Heart left ventricle (tissue), 16 donors: ENCODE data around the gene MAPK12. TPM values are rescaled to one million over a fixed set of nuclear protein-coding genes. Genes with fewer than 3 reads are reported as not detected.

Source experiments
- ATAC-seq, 4 donors: fragments of 200-7000 bp; cut with Tn5 transposase; one replicate each; pipeline ENCODE4 v1.9.1; 2020 to 2022; ENCODE audit warnings: moderate library complexity in 4 of 4, mild to moderate bottlenecking in 3 of 4, moderate number of reproducible peaks in 1 of 4
- DNase-seq, 5 donors: peaks; one replicate each; pipeline ENCODE4 v3.0.0-alpha.2; 2020
- H3K27ac ChIP-seq, 12 donors: fragments of 200-600 bp; sonication (generic) in 4 of 12; one replicate each; pipeline versions ENCODE4 v1.5.0 to v1.8.0; 2016 to 2022; ENCODE audit warnings: mild to moderate bottlenecking in 2 of 12
- H3K27me3 ChIP-seq, 9 donors: fragments of 200-600 bp; sonication (generic) in 2 of 9; one replicate each; pipeline versions ENCODE4 v1.5.1 to v1.8.0; 2016 to 2022; ENCODE audit warnings: mild to moderate bottlenecking in 3 of 9
- H3K36me3 ChIP-seq, 9 donors: fragments of 200-600 bp; sonication (generic) in 2 of 9; one replicate each; pipeline versions ENCODE4 v1.5.0 to v1.8.0; 2018 to 2022; ENCODE audit warnings: mild to moderate bottlenecking in 2 of 9
- H3K4me1 ChIP-seq, 12 donors: fragments of 200-600 bp; sonication (generic) in 4 of 12; one replicate each; pipeline versions ENCODE4 v1.5.0 to v1.8.0; 2016 to 2022; ENCODE audit warnings: mild to moderate bottlenecking in 3 of 12
- H3K4me3 ChIP-seq, 12 donors: fragments of 200-600 bp; sonication (generic) in 4 of 12; one replicate each; pipeline versions ENCODE4 v1.5.0 to v1.8.0; 2017 to 2022; ENCODE audit warnings: mild to moderate bottlenecking in 9 of 12, moderate library complexity in 4 of 12
- H3K9me3 ChIP-seq, 12 donors: fragments of 200-600 bp; sonication (generic) in 4 of 12; one replicate each; pipeline versions ENCODE4 v1.5.0 to v1.8.0; 2016 to 2022; ENCODE audit warnings: mild to moderate bottlenecking in 1 of 12
- POLR2A ChIP-seq, 2 donors: fragments of 450-650 bp; IDR thresholded peaks; one replicate each; pipeline ENCODE4 v1.6.1; 2017; ENCODE audit warnings: antibody characterized with exemption in 2 of 2, mild to moderate bottlenecking in 2 of 2, moderate library complexity in 2 of 2
- WGBS, 4 donors: extraction: QIAGEN DNeasy Blood & Tissue Kit in 2 of 4; methylation state at CpG; one replicate each; pipeline versions ENCODE4 v1.1.5 to v1.1.7; 2013 to 2018; 5-methylcytosine and 5-hydroxymethylcytosine counted together
- intact Hi-C, 10 donors: fragments of 100-400 bp; cut with DNase I; formaldehyde crosslinking; loops; one replicate each; pipeline versions ENCODE4 v1.11.1 to v1.14.2; 2022
- polyA plus RNA-seq, 2 donors: library from polyadenylated mRNA; stranded (reverse); fragments of 200-250 nt; gene quantifications; one replicate each; pipeline ENCODE4 v1.2.3, GENCODE V29; 2013
- total RNA-seq, 9 donors: library from RNA; depleted of rRNA in 2 of 9; stranded (reverse); fragments of >200 nt in 2 of 9; fragmentation: NEBNext Ultra II Directional in 3 of 9; extraction: Animal tissue kit (Norgen Biotek cat#: 25700) in 3 of 9; gene quantifications; one replicate each; pipeline versions ENCODE4 v1.1.0 to v1.2.4, GENCODE V29; 2016 to 2023
- TF ChIP-seq, protein P1 (sequence below), 12 donors: fragments of 200-600 bp; sonication (generic) in 4 of 12; IDR thresholded peaks; one replicate each; pipeline versions ENCODE4 v1.5.0 to v1.8.0; 2018 to 2022; ENCODE audit warnings: antibody characterized with exemption in 12 of 12, mild to moderate bottlenecking in 5 of 12
- donor health status: ischemic (EF 13 %, LVEDD 7.1; RV severe dilation, severe dysfunction).
- donor health status: healthy with polysubstance abuse.
- donor health status: DM: no; HTN: yes; CAD: no.
- donor health status: DM: no; HTN: no; CAD: no.
- donor health status: ischemic (EF 25% LVEDD 6.9; RV normal size, moderate dysfunction).
- donor health status: ischemic (EF 25% LVEDD 5.7; RV mildly dilated, moderate dysfunction).
- donor health status: healthy.
- donor health status: DM: yes; HTN: yes; CAD: no.
- donor health status: ischemic (EF 35%, LVEDD 5.7; RV mildly dilated, moderate dysfunction).
- donor health status: nonischemic (EF 11% LVEDD 7.7; RV severe dilation, severe dysfunction).
- donor health status: DM: yes; HTN: yes; CAD: no.
- donor health status: PGD.
- donor health status: ischemic (EF 29% LVEDD 5.4; RV normal size, mild dysfunction).
- donor health status: nonischemic (EF 23%, LVEDD 6.1; RV moderate dilation, normal function).

MAPK12 gene
- total and polyA plus RNA-seq, 11 donors, result 11.6 to 18.0 (median 15.5) TPM

DNA sequence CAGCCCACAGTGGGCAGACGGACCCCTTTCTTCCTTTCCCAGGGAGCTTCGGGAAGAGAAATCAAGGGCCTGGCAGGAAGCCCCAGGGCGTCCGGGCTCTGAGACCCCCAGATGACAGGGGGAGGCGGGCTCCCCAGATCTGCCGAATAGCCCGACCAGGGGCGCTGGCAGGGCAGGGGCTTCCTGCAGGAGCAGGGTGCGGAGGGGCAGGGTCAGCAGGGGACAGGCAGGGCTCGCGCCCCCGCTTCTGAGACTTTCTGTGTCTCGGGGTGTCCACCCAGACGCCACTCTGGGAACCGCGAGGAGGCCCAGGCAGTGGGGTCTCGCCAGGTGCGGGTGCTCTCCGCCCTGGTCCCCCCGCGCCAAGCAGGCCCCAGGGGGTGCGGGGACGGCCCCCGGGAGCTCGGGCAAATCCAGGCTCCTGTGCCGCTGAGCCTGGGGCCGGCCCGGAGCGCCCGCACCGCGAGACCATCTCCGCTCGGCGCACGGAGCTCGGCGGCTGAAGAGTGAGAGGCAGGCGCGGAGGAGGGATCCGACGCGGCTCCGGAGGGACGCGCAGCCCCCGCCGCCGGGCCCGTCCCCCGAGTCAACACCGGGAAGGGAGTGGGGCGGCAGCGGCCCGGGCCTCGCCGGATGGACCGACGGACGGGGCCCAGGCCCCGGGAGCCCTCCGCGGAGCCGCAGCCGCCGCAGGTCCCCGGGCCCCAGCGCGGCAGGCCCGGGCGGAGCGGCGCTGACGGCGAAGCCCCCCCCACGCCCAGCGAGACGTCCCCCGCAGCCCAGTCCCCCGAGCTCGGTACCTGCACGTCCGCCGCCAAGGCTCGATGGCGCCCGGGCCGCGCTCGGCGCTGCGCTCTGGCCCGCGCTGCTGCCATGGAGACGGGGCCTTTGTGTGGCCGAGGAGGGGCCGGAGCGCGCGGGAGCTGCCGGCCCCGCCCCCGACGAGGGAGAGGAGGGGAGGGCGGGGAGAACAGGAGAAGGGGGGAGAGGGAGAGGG lies 45.6 kb upstream of the MAPK12 start, which contains the start of gene PLXNB2:
Gene PLXNB2, minus strand, starts transcription at position 894 of the 997 bp plus-strand sequence. CDS start 17,062 bp downstream, outside the sequence.
- DNase-seq (peak; percentile 87 to 92 (median 90)), ATAC-seq (peak; percentile 35 to 73 (median 65))
- WGBS, 4 donors, result 0 to 1% (median 0%) methylated on average over 9 to 104 of the region's 105 CpGs
- H3K27me3 ChIP-seq, result no peaks in the 10 kb centered on the region
- peak within 1 kb of the TSS; percentile 55 to 99 (median 90) for H3K4me3 ChIP-seq
- peak within 1 kb of the TSS; percentile 84 to 98 (median 93) for H3K27ac ChIP-seq
- TF ChIP-seq, protein P1, sequence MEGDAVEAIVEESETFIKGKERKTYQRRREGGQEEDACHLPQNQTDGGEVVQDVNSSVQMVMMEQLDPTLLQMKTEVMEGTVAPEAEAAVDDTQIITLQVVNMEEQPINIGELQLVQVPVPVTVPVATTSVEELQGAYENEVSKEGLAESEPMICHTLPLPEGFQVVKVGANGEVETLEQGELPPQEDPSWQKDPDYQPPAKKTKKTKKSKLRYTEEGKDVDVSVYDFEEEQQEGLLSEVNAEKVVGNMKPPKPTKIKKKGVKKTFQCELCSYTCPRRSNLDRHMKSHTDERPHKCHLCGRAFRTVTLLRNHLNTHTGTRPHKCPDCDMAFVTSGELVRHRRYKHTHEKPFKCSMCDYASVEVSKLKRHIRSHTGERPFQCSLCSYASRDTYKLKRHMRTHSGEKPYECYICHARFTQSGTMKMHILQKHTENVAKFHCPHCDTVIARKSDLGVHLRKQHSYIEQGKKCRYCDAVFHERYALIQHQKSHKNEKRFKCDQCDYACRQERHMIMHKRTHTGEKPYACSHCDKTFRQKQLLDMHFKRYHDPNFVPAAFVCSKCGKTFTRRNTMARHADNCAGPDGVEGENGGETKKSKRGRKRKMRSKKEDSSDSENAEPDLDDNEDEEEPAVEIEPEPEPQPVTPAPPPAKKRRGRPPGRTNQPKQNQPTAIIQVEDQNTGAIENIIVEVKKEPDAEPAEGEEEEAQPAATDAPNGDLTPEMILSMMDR (IDR thresholded peaks at IDR 0.05), result no peak
- TF ChIP-seq POLR2A (IDR thresholded peaks at IDR 0.05), result peak in 1 of 2 donors; percentile 40
- intact Hi-C loops, result loop anchor here in 3 of 10 donors (2.0 to 5.0 kb wide), 2 partner anchors 30 to 35 kb away; partner anchors contain the start of gene MAPK11 (in 2 of the 3)
- H3K9me3 ChIP-seq, result no peaks in the 10 kb centered on the region
- H3K4me1 ChIP-seq, result peaks cover 22 to 74% (median 60%) of the 10 kb centered on the region in 12 donors
- no peaks in the 10 kb centered on the region for H3K36me3 ChIP-seq

DNA sequence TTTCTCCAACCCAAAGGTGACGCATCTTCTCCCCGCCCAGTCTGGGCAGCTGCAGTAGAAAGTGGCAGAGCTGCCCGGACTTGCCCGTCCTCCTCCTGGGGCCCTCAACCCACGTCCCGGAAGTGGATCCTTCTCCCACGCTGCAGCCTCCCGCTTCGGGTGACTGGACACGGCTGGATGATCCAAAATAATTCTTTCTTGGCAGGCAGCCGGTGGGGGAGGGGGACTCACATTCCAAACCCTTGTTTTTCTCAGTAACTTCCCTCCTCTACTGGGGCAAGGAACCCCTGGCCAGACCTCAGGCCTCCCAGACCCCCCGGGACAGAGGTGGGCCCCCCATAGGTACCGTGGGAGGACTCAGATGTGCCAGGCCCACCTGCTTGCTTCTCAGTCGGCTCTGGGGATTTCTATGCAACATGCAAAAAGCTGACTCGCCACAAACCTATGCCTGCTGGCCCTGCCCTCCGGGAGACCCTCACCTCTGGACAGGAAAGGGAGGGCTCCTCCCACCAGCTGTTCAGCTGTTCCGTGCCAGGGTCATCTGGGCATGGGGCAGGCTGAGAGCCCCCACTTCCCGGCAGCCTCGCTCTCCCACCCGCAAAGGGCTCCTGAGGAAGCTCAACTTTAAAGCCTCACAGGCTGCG lies 44.6 kb upstream of the MAPK12 start:
- DNase-seq (peak; percentile 87 to 90 (median 89)), ATAC-seq (peak; percentile 20 to 60 (median 53))
- peak overlapping the region; percentile 55 to 99 (median 90) for H3K4me3 ChIP-seq
- no peaks in the 10 kb centered on the region for H3K9me3 ChIP-seq
- H3K27me3 ChIP-seq, result no peaks in the 10 kb centered on the region
- peaks cover 22 to 81% (median 69%) of the 10 kb centered on the region in 12 donors for H3K4me1 ChIP-seq
- intact Hi-C loops, result loop anchor here in 3 of 10 donors (2.0 to 5.0 kb wide), 2 partner anchors 29 to 34 kb away; partner anchors contain the start of gene MAPK11 (in 2 of the 3)
- H3K27ac ChIP-seq, result peak overlapping the region; percentile 83 to 98 (median 93)
- H3K36me3 ChIP-seq, result no peaks in the 10 kb centered on the region
- 1 to 3% (median 2%) methylated on average over 18 to 21 of the region's 21 CpGs for WGBS, 4 donors
- TF ChIP-seq, protein P1 (IDR thresholded peaks at IDR 0.05), result peak in 1 of 12 donors; percentile 9
- no peak for TF ChIP-seq POLR2A (IDR thresholded peaks at IDR 0.05)

DNA sequence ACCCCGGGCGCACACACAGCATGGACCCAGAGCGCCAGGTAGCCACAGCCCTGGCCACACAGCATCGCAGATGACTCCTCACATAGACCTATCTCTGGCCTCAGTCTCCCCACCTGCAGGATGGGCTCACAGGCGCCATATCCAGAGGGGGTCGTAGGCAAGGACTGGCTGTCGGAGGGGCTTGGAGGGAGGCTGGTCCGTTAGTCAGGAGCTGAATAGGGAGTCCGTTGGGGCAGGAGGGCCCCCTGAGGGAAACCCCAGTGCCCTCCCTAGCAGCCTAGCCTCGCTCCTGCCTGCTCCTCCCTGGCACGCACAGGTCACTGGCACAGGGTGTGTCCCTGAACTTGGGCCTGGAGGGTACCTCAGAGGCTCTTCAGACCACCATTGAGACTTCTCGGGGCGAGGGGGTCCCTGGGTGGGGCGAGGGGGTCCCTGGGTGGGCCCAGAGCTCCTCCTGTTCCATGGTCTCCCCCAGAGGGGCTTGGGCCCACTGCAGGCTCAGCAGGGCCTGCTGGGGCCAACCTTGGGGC lies 44.0 kb upstream of the MAPK12 start:
- peak overlapping the region; percentile 83 to 98 (median 93) for H3K27ac ChIP-seq
- no peaks in the 10 kb centered on the region for H3K36me3 ChIP-seq
- H3K4me3 ChIP-seq, result peak overlapping the region; percentile 55 to 99 (median 90)
- no peak for DNase-seq
- peaks cover 22 to 86% (median 75%) of the 10 kb centered on the region in 12 donors for H3K4me1 ChIP-seq
- ATAC-seq, result no peak
- H3K9me3 ChIP-seq, result no peaks in the 10 kb centered on the region
- no peaks in the 10 kb centered on the region for H3K27me3 ChIP-seq
- 57 to 79% (median 65%) methylated on average over 4 to 14 of the region's 14 CpGs for WGBS, 4 donors
- TF ChIP-seq, protein P1 (IDR thresholded peaks at IDR 0.05), result no peak
- TF ChIP-seq POLR2A (IDR thresholded peaks at IDR 0.05), result no peak
- intact Hi-C loops, result loop anchor here in 2 of 10 donors (5.0 kb wide), 1 partner anchor 33 kb away; the partner anchor contains the start of gene MAPK11 (in 2 of the 2)
